HG03139 (cell line): ENCODE data around the gene ORM1.

Experiments used
- ATAC-seq: cut with Tn5 transposase; IDR thresholded peaks from one replicate; pipeline ENCODE4 v1.9.1; 2021; ENCODE audit not compliant: unreplicated experiment

Gene ORM1

DNA sequence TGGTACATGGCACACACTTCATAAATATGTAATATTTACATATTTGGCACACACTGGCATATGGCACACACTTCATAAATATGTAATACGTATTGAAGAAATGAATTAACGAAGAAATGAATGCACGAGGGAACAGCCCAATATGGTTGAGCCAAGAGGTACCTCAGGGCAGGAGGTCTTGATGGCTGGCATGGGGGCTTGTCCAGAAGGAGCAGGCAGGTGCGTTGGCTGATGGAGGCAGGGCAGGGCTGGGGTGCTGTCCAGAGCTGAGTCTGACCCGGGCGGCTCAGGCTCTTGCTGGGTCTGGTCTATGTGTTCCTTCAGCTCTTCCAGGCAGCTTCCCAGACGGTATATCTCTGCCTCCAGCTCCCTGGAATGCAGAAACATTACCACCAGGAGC lies 38.6 kb downstream of the ORM1 start:
- no peak for ATAC-seq

DNA sequence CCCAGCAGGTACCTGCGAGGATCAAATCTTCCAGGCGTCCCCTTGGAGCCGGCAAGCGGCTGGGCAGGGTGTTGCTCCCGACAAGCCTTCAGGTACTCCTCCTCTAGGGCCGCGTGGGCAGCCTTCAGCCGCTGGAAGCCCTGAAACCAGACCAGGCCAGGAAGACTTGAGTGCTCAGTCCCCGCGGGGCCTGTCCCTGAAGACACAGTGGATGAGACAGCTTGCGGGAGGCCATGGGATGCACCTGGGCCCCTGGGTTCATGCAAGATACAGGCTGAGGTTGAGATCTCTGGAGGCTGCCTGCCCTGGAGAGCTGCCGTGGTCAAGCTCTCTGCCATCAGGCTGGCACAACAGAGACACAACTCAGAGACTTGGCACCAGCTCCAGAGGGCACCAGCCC lies 39.5 kb downstream of the ORM1 start:
- no peak for ATAC-seq

DNA sequence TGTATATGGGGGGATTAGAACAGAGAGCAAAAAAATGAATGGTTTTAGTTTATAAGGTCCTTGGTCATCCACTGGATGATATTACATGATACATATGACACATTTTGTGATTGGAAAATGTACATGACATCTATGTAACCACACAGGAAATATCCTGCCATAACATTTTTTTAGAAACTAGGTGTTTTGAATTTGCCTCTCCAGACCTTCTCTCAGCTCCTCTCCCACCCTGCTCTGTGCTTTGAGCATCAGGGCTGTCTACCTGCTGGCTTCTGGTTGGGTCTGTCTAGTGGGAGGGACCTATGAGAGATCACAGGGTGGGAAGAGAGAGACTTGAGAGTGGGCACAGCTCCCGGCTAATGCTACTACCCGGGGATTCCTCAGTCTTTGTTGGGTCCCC lies 40.5 kb downstream of the ORM1 start:
- no peak for ATAC-seq

DNA sequence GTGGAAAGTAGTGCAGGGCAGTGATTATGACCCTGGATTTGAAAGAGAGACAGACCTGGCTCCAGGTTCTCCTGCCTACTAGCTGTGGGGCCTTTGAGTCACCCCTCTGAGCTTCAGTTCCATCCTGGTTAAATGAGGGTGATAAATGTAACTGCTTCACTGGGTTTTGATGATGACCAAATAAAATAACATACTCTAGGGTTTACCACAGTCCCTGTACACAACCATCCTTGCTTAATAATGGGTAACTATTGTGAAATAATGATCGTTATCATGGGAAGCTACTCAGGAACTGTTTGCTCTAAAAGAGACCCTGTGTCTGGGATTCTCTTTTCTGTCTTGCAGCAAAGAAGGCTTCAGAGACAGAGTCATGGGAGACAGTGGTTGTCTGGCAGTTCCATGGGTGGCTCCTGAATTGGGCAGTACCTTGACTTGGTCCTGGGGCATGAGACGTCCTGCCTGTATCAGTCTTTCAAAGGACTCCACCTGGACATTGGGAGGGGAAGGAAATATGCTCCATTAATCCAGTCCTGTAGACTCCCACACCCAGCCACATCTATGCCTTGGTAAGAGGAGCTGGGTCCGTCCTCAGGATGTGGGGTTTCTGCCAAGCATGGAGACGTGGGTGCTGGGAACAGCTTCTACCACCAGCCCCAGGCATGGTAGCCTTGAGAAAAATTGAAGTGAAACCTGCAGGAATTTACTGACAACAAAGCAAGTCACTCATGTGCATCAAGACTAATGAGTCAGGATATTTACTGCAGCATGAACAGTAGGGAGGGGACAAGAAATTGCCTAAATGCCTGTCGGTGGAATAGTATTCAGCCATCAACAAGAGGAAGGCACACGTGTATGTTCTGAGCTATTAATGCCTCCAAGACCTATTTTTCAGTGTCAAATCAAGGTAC lies 41.5 kb downstream of the ORM1 start:
- no peak for ATAC-seq

DNA sequence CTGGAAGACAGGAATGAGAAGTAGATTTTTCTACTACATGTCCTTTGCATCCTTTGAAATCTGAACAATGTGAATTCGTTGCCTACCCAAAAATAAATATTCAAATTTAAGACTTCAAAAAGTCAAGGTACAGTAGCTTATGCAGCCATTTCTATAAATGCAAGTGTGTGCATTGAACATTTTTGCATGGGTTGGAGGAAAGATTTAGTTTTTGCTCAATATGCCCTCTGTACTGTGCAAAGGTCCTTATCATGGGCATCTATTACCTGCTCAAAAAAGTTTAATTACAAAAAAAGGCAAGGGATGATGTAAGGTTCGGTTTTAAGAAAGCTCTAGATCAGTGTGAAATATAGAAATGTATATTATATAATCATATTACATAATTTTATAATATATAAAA lies 42.3 kb downstream of the ORM1 start:
- ATAC-seq, result no peak

DNA sequence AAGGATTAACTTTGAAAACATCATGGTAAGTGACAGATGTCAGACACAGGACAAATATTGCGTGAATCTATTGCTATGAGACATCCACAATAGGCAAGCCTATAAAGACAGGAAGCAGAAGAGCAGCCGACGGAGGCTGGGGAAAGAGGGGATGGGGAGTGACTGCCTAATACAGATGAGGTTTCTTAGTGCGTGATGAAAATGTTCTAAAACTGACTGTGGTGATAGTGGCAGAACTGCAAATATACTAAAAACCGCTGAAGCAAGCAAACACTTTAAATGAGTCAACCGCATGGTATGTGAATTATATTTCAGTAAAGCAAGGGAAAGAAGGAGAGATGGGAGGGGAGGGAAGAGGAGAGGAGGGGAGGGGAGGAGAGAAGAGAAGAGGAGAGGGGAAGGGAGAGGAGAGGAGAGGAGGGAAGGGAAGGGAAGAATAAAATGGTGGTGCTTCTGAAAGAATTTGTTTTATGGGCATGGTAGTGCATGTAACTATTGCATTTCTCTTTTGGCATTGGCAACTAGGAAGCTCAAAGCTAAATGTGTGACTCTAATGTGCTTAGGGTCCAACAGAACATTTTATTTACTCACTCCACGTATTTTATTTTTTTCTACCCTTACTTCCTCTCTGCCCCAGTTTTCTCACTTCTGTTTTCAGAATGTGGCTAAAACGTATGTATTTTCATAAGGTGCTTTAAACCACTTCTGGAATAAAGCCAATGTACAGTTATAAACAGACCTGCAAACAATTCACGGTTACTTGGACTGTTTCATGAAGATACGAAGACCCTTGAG lies 43.6 kb downstream of the ORM1 start:
- ATAC-seq, result peak; percentile 46

DNA sequence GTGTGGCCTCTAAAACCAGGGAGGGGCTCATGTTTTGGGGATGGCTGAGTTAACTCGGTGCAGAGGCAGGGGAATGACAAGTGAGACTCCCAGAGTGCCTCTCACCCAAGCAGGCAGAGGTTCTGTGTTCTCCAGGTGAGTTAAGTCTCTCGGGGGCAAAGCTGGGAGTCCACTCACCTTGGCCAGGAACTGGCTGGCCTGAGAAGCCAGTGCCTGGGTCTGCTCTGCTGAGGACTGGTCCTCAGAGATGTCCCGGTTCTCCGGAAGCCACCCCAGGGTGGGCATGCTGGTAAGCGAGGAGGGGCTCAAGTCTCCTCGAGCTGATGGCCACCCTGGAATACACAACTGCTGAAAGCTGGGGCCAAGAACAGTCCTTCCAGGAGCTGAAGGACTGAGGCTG lies 44.5 kb downstream of the ORM1 start:
- ATAC-seq, result no peak

DNA sequence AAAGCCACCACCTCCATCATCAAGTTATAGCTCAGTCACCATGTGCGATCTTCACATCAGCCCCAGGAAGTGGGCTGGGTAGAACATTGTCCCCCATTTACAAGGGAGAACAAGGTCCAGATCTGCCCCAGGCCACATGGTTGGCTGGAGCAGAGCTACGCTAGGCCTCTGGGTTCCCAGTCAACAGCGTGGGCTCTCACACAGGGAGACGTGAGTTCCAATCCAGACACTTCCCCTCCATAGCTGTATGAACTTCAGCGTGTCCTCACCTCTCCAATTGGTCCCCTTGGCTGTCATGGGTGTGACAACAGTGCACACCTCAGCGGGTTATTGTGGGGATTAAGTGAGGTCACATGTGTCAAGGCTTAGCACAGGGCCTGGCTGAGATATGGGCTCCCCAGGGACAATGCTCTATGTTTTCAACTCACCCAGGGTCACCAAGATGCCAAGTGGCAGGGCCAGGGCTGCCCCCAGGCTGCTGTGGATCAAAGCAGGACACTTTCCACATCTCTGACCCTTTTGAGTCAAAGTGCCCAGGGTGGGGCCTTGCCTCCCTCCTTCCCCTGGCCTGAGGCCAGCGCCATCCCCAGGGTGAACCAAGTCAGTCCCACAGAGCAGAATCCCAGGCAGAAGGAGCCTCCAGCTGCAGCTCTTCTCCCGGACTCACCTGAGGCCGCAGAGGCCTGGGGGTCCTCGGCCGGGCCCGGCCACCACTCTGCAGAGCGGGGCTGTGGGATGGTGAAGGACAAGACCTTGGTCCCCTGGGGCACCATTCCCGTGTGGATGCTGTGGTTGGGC lies 45.1 kb downstream of the ORM1 start:
- ATAC-seq, result no peak

DNA sequence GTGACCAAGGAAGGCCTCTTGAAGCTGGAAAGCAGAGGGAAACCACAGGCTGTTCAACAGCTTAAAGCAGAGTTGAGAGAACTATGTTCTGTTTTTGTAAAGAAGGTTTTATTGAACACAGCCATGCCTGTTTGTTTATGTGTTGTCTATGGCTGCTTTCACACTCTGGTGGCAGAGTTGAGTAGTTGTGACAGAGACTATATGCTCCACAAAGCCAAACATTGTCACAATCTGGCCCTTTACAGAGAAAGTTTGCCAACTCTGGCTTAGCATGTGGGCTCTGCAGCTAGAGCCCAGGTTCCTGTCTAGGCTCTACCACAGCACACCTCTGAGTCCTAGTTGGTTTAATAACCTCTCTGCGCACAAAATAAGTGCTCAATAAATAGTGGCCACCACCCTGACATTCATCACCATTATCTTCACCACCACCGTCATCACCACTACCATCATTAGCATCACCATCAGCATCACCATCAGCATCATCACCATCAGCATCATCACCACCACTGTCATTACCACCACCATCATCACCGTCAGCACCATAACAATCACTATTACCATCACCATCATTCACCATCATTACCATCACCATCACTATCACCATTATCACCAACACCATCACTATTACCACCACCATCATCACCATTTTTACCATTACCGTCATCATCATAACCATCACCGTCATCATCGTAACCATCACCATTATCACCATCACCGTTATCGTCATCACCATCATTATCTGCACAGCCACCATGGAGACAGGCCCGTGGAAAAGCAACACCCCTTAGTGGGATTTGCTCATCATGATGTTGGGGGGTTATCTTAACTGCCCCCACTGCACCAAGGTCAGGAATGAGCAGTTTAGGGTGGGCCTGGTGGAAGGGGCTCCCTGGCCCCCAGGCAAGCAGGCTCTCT lies 46.6 kb downstream of the ORM1 start:
- no peak for ATAC-seq

DNA sequence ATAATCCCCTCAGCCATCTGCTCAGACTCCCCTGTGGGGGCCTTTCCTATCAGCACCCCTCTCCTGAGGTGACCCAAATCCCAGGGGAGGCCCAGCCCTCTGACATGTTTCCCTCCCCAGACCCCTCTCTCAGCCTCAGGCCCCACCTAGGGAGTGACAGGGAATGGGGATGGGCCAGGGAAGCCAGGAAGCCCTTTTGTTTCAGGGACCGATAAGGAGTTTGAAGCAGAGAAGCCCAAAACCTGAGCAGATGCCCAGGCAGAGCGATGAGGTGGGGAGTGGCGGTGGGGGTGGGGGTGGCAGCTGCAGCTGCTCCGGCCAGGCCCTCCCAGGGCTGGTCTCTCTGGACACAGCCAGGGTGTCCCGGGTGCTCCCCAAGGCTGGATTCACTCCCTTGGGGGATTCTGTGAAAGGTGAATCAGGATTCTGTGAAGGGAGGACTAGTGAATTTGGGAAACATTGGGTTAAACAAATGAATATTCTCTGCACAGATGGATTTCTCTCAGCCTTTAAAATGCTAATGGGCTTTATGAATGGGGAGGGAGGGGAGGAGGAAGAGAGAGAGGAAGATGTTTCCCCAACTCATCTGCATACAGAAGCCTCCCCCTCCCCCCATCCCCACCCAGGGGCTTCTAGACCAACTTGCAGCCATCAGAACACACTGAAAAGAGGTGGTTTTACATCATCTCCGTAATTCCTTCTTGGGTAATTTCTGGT lies 47.5 kb downstream of the ORM1 start:
- ATAC-seq, result no peak

DNA sequence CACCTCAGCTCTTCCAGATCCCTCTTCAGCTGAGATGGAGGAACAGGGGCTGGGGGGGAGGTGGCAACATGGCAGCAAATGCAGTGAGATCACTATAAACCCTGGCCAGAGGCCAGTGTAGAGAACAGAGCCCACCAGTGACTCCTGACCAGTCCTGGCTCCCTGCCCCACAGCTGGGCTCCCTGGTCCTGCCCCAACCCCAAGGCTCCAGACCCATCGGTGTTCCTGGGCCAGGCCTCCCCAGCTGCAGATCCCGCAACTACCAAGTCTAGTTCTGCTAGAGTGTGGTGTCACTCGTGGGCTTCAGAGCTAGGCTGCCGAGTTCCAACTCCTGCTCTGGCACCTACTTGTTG lies 48.0 kb downstream of the ORM1 start:
- no peak for ATAC-seq

DNA sequence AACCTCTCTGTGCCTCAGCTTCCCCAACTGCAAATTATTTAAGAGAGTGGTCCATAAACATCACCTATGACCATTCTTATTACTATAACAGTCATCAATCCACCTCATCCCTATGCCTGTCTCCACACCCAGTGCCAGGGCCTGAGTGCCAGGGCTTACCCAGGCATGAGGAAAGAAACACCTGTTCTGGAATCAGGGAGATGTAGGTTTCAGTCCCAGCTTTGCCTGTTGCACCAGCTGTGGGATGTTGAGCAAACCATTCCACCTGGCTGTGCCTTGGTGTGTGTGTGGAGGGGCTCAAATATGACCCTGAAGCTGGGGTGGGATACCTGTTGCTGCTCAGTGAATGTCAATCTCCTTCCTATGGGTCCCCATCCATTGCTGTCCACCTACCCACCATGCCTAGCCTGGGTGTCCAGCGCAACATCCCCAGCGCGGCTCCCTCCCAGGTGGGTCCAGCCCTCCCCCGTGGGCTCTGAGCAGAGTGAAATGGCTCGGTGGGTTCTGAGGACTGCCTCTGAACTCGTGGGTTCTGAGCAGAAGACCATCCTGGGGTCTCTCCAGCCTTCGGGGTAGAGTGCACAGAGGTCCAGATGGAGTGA lies 48.5 kb downstream of the ORM1 start:
- ATAC-seq, result no peak

DNA sequence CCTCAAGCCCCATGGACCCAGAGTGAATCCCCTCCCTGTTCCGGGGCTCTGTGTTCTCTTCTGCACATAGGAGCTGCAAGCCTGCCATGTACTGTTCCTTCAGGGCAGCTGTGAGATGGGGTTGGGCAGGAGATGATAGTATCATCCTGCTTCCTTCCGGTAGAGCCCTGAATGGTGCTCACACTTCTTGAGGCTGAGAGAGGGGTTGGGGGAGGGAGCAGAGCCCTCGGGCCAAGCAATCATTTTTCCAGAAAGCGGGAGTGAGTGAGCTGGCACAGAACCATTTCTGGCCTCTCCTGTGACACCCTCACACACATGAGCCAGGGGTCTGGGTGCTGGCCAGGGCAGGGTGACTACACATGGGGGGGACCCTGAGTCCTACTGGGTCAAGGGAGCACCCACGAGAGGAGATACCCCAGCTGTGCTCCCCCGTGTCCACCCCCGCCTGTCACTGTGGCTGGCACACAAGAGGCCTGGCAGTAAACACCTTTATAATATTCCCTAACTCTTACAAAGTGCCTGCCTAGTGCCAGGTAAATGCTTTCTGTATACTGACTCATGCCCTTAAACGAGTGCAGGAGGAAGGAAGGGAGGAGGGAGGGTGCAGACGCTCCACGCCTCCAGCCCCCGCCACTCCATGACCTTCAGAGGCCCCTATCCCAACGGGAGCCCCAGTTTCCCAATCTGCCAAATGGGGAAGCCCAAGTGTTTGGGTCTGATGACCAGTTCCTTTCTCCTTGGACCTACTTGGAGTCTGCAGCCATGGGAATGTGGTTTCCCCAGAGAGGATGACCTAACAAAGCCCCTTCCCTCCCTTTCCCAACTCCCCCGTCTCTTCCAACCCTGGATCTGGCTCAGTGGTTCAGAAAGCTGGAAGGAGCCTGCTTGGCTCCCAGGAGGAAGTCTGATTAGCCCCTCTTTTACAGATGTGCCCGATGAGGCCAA lies 49.3 kb downstream of the ORM1 start:
- peak; percentile 27 for ATAC-seq

DNA sequence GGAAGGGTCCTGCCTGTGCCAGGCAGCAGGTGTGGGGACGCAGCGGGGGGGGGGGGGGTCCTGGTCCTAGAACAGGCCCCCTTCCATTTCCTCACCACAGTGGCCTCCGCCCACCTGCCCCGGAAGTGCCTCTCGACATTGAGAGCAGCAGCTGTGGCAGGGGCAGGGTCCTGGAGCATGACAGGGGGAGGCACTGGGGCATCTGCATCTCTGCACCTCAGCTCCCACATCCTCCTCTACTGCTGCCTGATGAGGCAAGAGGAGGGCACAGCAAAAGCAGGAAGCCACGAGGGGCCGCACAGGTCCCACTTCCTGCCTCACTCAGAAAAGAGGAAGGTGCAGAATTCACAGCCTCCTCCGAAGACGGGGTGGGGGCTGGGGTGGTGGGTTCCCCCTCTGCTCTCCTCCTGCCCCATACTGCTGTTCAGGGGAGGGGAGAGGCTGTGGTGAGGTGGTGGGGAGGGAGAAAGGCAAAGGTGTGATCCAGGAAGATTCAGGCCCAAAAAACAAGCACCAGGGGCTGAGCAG lies 50.1 kb downstream of the ORM1 start:
- ATAC-seq, result peak; percentile 96

DNA sequence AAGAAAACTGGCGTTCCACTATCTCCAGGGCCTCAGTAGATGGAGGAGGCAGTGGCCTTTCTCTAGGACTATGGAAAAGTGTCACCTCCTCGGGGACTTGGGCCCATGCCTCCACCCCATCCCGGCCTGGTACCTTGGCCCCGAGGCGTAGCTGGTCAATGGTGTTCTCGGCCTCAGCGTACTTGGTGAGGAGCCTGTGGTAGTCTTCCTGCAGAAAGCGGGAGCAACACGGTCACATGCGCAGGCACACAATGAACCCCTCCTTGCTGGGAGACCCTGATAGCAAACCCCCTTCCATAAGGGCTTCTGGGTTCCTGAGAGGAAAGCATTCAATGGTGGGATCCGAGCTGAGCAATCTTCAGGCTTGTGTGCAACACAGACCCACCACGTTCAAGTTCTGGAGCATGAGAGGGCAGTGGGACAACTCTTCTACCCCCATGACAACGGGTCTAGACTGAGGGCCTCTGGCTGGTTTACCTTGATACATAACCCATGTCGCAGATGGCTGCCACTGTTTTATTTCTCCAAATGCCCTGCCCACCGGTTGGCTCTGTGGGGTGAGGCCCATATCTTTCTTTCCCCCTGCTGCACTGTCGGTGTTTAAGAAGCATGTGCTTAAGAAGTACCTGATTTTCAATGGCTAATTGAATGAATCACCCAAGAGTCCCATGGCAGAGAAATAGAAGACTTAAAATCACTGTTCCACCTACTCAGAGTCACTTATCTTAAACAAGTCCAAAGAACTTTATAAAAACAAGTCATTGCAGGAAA lies 51.2 kb downstream of the ORM1 start:
- no peak for ATAC-seq

DNA sequence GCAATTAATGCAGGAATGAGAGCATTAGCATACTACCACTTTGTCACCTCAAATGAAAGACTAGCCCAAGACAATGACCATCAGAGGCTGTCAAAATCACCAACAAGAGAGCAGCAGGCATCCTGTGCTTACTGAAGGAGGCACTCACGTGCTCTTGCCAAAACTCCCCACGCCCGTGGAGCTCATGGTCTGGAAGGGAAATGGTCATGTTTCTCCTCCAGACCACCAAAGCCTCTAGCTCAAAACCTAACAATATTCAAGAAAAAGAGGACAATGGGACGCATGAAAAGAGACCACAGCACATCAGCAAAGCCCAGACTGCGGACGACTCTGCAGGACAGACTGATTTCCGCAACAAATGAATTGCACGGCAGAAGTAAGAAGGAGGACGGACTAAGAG lies 52.0 kb downstream of the ORM1 start:
- ATAC-seq, result no peak
